ENCODE data around the gene TOMT. TPM values are rescaled to one million over a fixed set of nuclear protein-coding genes. Genes with fewer than 3 reads are reported as not detected.

Gene TOMT
- total RNA-seq, 1 experiment from 2014 or later = not detected

DNA sequence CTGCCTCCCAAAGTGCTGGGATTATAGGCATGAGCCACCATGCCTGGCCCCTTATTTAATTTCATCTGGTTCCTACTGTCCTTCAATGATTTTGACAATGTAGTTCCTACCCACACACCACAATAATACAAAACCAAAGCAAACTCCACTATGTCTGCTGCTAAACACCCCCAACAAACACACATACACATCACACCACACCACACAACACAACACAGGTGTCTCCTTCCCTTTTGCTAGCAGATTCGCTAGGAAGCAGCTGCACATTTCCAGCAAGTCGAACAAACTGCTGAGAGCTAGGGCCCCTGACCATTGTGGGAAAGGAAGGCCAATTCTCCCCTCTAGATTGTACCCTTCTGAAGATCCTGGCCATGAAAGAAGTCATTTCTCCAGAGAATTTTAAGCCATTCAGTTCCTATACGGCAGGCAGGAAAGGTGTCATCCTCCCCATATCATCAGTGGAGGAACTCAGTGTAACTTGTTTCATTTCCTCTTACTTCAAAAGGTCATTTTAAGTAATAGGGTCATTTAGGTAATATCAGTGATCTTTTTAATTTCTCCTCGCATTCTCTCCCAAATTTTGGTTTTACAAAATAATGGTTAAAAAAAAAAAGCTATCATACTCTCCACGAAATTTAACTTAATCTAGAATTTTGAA, 43.9 kb upstream of the TOMT start:
- TF ChIP-seq POLR2AphosphoS5 (IDR thresholded peaks at IDR 0.05; ENCODE audit: low read depth, low read length) = no peak
- TF ChIP-seq, protein P1, sequence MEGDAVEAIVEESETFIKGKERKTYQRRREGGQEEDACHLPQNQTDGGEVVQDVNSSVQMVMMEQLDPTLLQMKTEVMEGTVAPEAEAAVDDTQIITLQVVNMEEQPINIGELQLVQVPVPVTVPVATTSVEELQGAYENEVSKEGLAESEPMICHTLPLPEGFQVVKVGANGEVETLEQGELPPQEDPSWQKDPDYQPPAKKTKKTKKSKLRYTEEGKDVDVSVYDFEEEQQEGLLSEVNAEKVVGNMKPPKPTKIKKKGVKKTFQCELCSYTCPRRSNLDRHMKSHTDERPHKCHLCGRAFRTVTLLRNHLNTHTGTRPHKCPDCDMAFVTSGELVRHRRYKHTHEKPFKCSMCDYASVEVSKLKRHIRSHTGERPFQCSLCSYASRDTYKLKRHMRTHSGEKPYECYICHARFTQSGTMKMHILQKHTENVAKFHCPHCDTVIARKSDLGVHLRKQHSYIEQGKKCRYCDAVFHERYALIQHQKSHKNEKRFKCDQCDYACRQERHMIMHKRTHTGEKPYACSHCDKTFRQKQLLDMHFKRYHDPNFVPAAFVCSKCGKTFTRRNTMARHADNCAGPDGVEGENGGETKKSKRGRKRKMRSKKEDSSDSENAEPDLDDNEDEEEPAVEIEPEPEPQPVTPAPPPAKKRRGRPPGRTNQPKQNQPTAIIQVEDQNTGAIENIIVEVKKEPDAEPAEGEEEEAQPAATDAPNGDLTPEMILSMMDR (IDR thresholded peaks at IDR 0.05) = no peak
- no peak for TF ChIP-seq SIN3A (IDR thresholded peaks at IDR 0.05; ENCODE audit: borderline replicate concordance, insufficient read depth, low read depth, low read length)
- no peak for TF ChIP-seq TCF7L2 (IDR thresholded peaks at IDR 0.05; ENCODE audit: low read depth, low read length)
- TF ChIP-seq, protein P2, sequence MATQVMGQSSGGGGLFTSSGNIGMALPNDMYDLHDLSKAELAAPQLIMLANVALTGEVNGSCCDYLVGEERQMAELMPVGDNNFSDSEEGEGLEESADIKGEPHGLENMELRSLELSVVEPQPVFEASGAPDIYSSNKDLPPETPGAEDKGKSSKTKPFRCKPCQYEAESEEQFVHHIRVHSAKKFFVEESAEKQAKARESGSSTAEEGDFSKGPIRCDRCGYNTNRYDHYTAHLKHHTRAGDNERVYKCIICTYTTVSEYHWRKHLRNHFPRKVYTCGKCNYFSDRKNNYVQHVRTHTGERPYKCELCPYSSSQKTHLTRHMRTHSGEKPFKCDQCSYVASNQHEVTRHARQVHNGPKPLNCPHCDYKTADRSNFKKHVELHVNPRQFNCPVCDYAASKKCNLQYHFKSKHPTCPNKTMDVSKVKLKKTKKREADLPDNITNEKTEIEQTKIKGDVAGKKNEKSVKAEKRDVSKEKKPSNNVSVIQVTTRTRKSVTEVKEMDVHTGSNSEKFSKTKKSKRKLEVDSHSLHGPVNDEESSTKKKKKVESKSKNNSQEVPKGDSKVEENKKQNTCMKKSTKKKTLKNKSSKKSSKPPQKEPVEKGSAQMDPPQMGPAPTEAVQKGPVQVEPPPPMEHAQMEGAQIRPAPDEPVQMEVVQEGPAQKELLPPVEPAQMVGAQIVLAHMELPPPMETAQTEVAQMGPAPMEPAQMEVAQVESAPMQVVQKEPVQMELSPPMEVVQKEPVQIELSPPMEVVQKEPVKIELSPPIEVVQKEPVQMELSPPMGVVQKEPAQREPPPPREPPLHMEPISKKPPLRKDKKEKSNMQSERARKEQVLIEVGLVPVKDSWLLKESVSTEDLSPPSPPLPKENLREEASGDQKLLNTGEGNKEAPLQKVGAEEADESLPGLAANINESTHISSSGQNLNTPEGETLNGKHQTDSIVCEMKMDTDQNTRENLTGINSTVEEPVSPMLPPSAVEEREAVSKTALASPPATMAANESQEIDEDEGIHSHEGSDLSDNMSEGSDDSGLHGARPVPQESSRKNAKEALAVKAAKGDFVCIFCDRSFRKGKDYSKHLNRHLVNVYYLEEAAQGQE (IDR thresholded peaks at IDR 0.05; ENCODE audit: insufficient read depth in 1 of 2, low read depth in 2 of 2, low read length in 1 of 2) = no peak
- BruUV-seq (replicated peaks) = no TSS peak
- intact Hi-C loops (cut with micrococcal nuclease; ENCODE audit: unreplicated experiment) (no loop called here), in situ Hi-C loops (cut with HindIII; ENCODE audit: low pct_unique_long_range_greater_than_20kb, low sequenced_read_pairs) (no loop called here)
- peaks cover 2% of the 10 kb centered on the region; the same call in 1 of the 2 replicates for H3K36me3 ChIP-seq (ENCODE audit: control insufficient read depth, insufficient read depth, low read length)
- ChIA-PET POLR2A (interaction anchor here (0.6 kb wide), 1 partner anchor 8 kb away, joined by 4 read pairs; no protein-coding TSS in a partner anchor), CTCF (interaction anchor here (0.9 kb wide), 1 partner anchor 83 kb away, joined by 3 read pairs; no protein-coding TSS in a partner anchor)
- no peak overlapping the region for H3K27ac ChIP-seq (ENCODE audit: low read length)
- H3K4me3 ChIP-seq (ENCODE audit: low read depth in 2 of 2, low read length in 2 of 2) = no peak overlapping the region
- ATAC-seq (no peak), DNase-seq (ENCODE audit: low read depth, low spot score) (no peak)
- H3K4me1 ChIP-seq (ENCODE audit: control insufficient read depth, insufficient read depth, low read length) = no peaks in the 10 kb centered on the region
- no peaks in the 10 kb centered on the region for H3K27me3 ChIP-seq (ENCODE audit: control insufficient read depth, insufficient read depth, low read length)
- H3K9me3 ChIP-seq (ENCODE audit: control insufficient read depth, insufficient read depth, low read depth, low read length) = no peaks in the 10 kb centered on the region

DNA sequence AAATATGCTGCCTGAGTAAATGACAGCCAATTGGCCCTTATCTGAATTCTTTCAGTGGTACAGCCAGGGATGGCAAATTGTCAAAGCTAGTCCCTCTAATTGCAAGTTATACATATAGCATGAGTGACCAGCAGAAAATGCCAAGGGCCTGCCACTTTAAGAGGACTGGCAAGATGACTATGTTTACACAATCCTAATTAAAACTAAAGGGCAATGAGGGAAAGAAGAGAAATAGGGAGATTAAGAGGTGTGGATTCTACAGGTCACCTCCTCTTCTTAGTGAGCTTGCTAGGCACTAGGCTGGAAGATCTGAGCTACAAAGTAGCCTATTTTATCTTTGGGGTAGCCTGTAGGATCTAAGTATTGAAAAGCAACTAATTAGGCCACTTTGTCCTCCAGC, 38.9 kb upstream of the TOMT start:
- no TSS peak for BruUV-seq (replicated peaks)
- CTCF ChIA-PET = no interaction called here
- no peaks in the 10 kb centered on the region for H3K9me3 ChIP-seq (ENCODE audit: control insufficient read depth, insufficient read depth, low read depth, low read length)
- H3K4me3 ChIP-seq (ENCODE audit: low read depth in 2 of 2, low read length in 2 of 2) = no peak overlapping the region
- in situ Hi-C loops (cut with HindIII; ENCODE audit: low pct_unique_long_range_greater_than_20kb, low sequenced_read_pairs) (no loop called here), intact Hi-C loops (cut with micrococcal nuclease; ENCODE audit: unreplicated experiment) (no loop called here)
- no peaks in the 10 kb centered on the region for H3K27me3 ChIP-seq (ENCODE audit: control insufficient read depth, insufficient read depth, low read length)
- no peak for DNase-seq (ENCODE audit: low read depth, low spot score)
- TF ChIP-seq, protein P1 (IDR thresholded peaks at IDR 0.05) = no peak
- TF ChIP-seq SIN3A (IDR thresholded peaks at IDR 0.05; ENCODE audit: borderline replicate concordance, insufficient read depth, low read depth, low read length) = no peak
- TF ChIP-seq, protein P2 (IDR thresholded peaks at IDR 0.05; ENCODE audit: insufficient read depth in 1 of 2, low read depth in 2 of 2, low read length in 1 of 2) = no peak
- TF ChIP-seq TCF7L2 (IDR thresholded peaks at IDR 0.05; ENCODE audit: low read depth, low read length) = no peak
- TF ChIP-seq POLR2AphosphoS5 (IDR thresholded peaks at IDR 0.05; ENCODE audit: low read depth, low read length) = no peak
- POLR2A ChIA-PET = no interaction called here
- H3K27ac ChIP-seq (ENCODE audit: low read length) = no peak overlapping the region
- no peak for ATAC-seq
- H3K4me1 ChIP-seq (ENCODE audit: control insufficient read depth, insufficient read depth, low read length) = peaks cover 12% of the 10 kb centered on the region
- peaks cover 2% of the 10 kb centered on the region; the same call in 1 of the 2 replicates for H3K36me3 ChIP-seq (ENCODE audit: control insufficient read depth, insufficient read depth, low read length)
